DMS79 (cell line): ENCODE results near the gene LIN7A.
A peak's percentile ranks its signal among the peaks of the same experiment; 100 is the strongest.

Source experiments
- DNase-seq: peaks from one replicate; lab custom pipeline; 2025; lab: John Stamatoyannopoulos, UW

Gene LIN7A

GRCh38 chr12:80920006-80920405 is 17.7 kb downstream of the LIN7A start:
- DNase-seq: no peak

- no peak for DNase-seq
Measured at GRCh38 chr12:80917651-80918050, 20.1 kb downstream of the LIN7A start.

- DNase-seq: no peak
Measured at GRCh38 chr12:80912901-80913770, 24.6 kb downstream of the LIN7A start.

GRCh38 chr12:80909370-80909769 is 28.4 kb downstream of the LIN7A start:
- DNase-seq: no peak

GRCh38 chr12:80902711-80903110 is 35.0 kb downstream of the LIN7A start:
- DNase-seq: no peak

- no peak for DNase-seq
Measured at GRCh38 chr12:80901661-80902060, 36.1 kb downstream of the LIN7A start.

GRCh38 chr12:80895240-80895639 is 42.5 kb downstream of the LIN7A start:
- DNase-seq: no peak

GRCh38 chr12:80894179-80894578 is 43.6 kb downstream of the LIN7A start:
- DNase-seq: no peak

GRCh38 chr12:80892597-80893445 is 44.9 kb downstream of the LIN7A start:
- DNase-seq: no peak

GRCh38 chr12:80884651-80885050 is 53.1 kb downstream of the LIN7A start:
- no peak for DNase-seq

GRCh38 chr12:80881106-80881505 is 56.6 kb downstream of the LIN7A start:
- DNase-seq: no peak

GRCh38 chr12:80878452-80878851 is 59.3 kb downstream of the LIN7A start:
- DNase-seq: peak; percentile 75

GRCh38 chr12:80877721-80878265 is 59.9 kb downstream of the LIN7A start:
- DNase-seq: peak; percentile 82

GRCh38 chr12:80872053-80872452 is 65.7 kb downstream of the LIN7A start:
- DNase-seq: no peak

GRCh38 chr12:80869264-80869663 is 68.5 kb downstream of the LIN7A start:
- DNase-seq: no peak

- DNase-seq: no peak
Measured at GRCh38 chr12:80868576-80868975, 69.2 kb downstream of the LIN7A start.

GRCh38 chr12:80867941-80868340 is 69.8 kb downstream of the LIN7A start:
- DNase-seq: no peak

GRCh38 chr12:80864046-80864735 is 73.5 kb downstream of the LIN7A start:
- DNase-seq: no peak

- no peak for DNase-seq
Measured at GRCh38 chr12:80862531-80862930, 75.2 kb downstream of the LIN7A start.

GRCh38 chr12:80861641-80862378 is 75.9 kb downstream of the LIN7A start:
- DNase-seq: no peak

- no peak for DNase-seq
Measured at GRCh38 chr12:80860928-80861327, 76.8 kb downstream of the LIN7A start.
